Measurements from ENCODE around the gene EFCAB11. TPM values are rescaled to one million over a fixed set of nuclear protein-coding genes. Genes with fewer than 3 reads are reported as not detected.

EFCAB11 gene
- total and polyA plus RNA-seq, 2 donors (not counting 3 experiments of a cell fraction or from before 2014, with no cell fraction given): 2.8 to 6.3 TPM

- H3K4me2 ChIP-seq (ENCODE audit: insufficient read depth, low read length): no peak overlapping the region
- H3K36me3 ChIP-seq (ENCODE audit: control insufficient read depth in 2 of 2, extremely low read depth in 1 of 2, insufficient read depth in 2 of 2, low read length in 2 of 2): no peaks in the 10 kb centered on the region
- H4K20me1 ChIP-seq (replicated peaks; ENCODE audit: control insufficient read depth, extremely low read depth, insufficient read depth, low read length): no peaks in the 10 kb centered on the region
- H3K4me3 ChIP-seq (replicated peaks in 1 of 3; ENCODE audit: insufficient read depth in 1 of 3, low read depth in 1 of 3, low read length in 3 of 3): no peak overlapping the region
- POLR2A ChIA-PET: no interaction called here
- intact Hi-C loops (cut with micrococcal nuclease) (no loop called here), dilution Hi-C loops (cut with MboI; ENCODE audit: extremely low pct_ligation_motif_present, low sequenced_read_pairs) (no loop called here)
- BruUV-seq (replicated peaks): no TSS peak
- no peak for FAIRE-seq
- H3K27me3 ChIP-seq (ENCODE audit: control insufficient read depth in 2 of 2, insufficient read depth in 2 of 2, low read length in 2 of 2): no peaks in the 10 kb centered on the region
- no peak overlapping the region for H2AFZ ChIP-seq (ENCODE audit: low read depth, low read length)
- H3K9ac ChIP-seq (replicated peaks; ENCODE audit: extremely low read depth, insufficient read depth, low read length): no peak overlapping the region
- no peaks in the 10 kb centered on the region for H3K9me3 ChIP-seq (replicated peaks; ENCODE audit: control insufficient read depth, insufficient read depth, low read length)
- H3K9me1 ChIP-seq (replicated peaks; ENCODE audit: control insufficient read depth, extremely low read depth, insufficient read depth, low read length): no peaks in the 10 kb centered on the region
- H3K4me1 ChIP-seq (ENCODE audit: control insufficient read depth, extremely low read depth, insufficient read depth, low read length): peaks cover 10% of the 10 kb centered on the region
- CTCF ChIA-PET: no interaction called here
- TF ChIP-seq CTCF (IDR thresholded peaks at IDR 0.05; ENCODE audit: extremely low read depth in 1 of 2, insufficient read depth in 1 of 2, low read depth in 1 of 2, low read length in 2 of 2): no peak
- no peak for TF ChIP-seq POLR2AphosphoS5 (IDR thresholded peaks at IDR 0.05; ENCODE audit: insufficient read depth, low read depth, low read length)
- TF ChIP-seq EZH2 (IDR thresholded peaks at IDR 0.05; ENCODE audit: borderline replicate concordance, low read depth, low read length, severe bottlenecking): no peak
- TF ChIP-seq, protein P1, sequence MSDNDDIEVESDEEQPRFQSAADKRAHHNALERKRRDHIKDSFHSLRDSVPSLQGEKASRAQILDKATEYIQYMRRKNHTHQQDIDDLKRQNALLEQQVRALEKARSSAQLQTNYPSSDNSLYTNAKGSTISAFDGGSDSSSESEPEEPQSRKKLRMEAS (IDR thresholded peaks at IDR 0.05; ENCODE audit: insufficient read depth, insufficient read length): no peak
- no peak for TF ChIP-seq MYC (IDR thresholded peaks at IDR 0.05; ENCODE audit: low read depth, low read length)
- no peak for TF ChIP-seq JUN (IDR thresholded peaks at IDR 0.05; ENCODE audit: borderline replicate concordance, insufficient read depth, insufficient read length, low read depth)
- no peak for TF ChIP-seq FOS (IDR thresholded peaks at IDR 0.05; ENCODE audit: borderline replicate concordance, insufficient read depth, low read length)
- TF ChIP-seq GATA2 (IDR thresholded peaks at IDR 0.05; ENCODE audit: insufficient read depth, insufficient read length, low read depth, low read length): no peak
- no peak for TF ChIP-seq POLR2A (IDR thresholded peaks at IDR 0.05; ENCODE audit: low read depth, low read length)
- H3K79me2 ChIP-seq (ENCODE audit: control insufficient read depth, insufficient read depth, low read length): no peaks in the 10 kb centered on the region
- no peak overlapping the region for H3K27ac ChIP-seq (ENCODE audit: insufficient read depth, low read depth, low read length)
- DNase-seq (ENCODE audit: low read depth, low spot score): no peak
Observed at GRCh38 chr14:89779707-89780106, 174.8 kb downstream of the EFCAB11 start.

All from endothelial cell of umbilical vein (primary cell).